WTC11 (cell line): Measurements from ENCODE around the gene PRR15L. TPM values are rescaled to one million over a fixed set of nuclear protein-coding genes. Genes with fewer than 3 reads are reported as not detected.

ENCODE experiments used
- ATAC-seq: fragments of 200-7000 bp; cut with Tn5 transposase; 2 replicates; pipeline ENCODE4 v1.10.0; 2021; ENCODE audit warnings: mild to moderate bottlenecking, moderate library complexity
- CTCF ChIA-PET: fragments of 300-600 bp; sonication (Branson Sonifier 250); formaldehyde crosslinking; loops from one replicate; lab custom pipeline; 2021; ENCODE audit warnings: antibody characterized with exemption; lab: Charles Lee
- POLR2A ChIA-PET: fragments of 350-600 bp; sonication (Branson Sonifier 250); formaldehyde crosslinking; loops from one replicate; lab custom pipeline; 2021; ENCODE audit warnings: antibody characterized with exemption; lab: Charles Lee
- DNase-seq: peaks from one replicate; pipeline ENCODE4 v3.0.0; 2021; ENCODE audit warnings: low spot score
- H3K27ac Mint-ChIP-seq: 2 replicates; pipeline ENCODE4 v1.8.0; 2021; ENCODE audit warnings: mixed read lengths
- H3K27me3 Mint-ChIP-seq: 2 replicates; pipeline ENCODE4 v1.8.0; 2021; ENCODE audit warnings: low read depth, mild to moderate bottlenecking, moderate library complexity, mixed read lengths
- H3K36me3 Mint-ChIP-seq: 2 replicates; pipeline ENCODE4 v1.8.0; 2021; ENCODE audit warnings: mixed read lengths
- H3K4me1 Mint-ChIP-seq: 2 replicates; pipeline ENCODE4 v1.8.0; 2022; ENCODE audit warnings: mixed read lengths
- H3K4me3 Mint-ChIP-seq: 2 replicates; pipeline ENCODE4 v1.8.0; 2021; ENCODE audit warnings: mild to moderate bottlenecking, moderate library complexity, mixed read lengths
- H3K9me3 Mint-ChIP-seq: 2 replicates; pipeline ENCODE4 v1.8.0; 2021; ENCODE audit warnings: mixed read lengths
- ATF6 ChIP-seq: sonication (generic); formaldehyde crosslinking; IDR thresholded peaks from 2 replicates; pipeline ENCODE4 v1.8.1; 2023; ENCODE audit warnings: mild to moderate bottlenecking, missing genetic modification reagents
- CDX4 ChIP-seq: fragments of 250-450 bp; sonication (Bioruptor Pico); IDR thresholded peaks from 2 replicates; pipeline ENCODE4 v1.9.0; 2021; ENCODE audit warnings: moderate library complexity, mild to moderate bottlenecking, inconsistent platforms, borderline replicate concordance
- E2F4 ChIP-seq: sonication (generic); formaldehyde crosslinking; IDR thresholded peaks from 2 replicates; pipeline ENCODE4 v1.8.1; 2022; ENCODE audit warnings: low read depth, mild to moderate bottlenecking, moderate library complexity, missing genetic modification reagents, borderline replicate concordance
- ESRRA ChIP-seq: sonication (generic); formaldehyde crosslinking; IDR thresholded peaks from 2 replicates; pipeline ENCODE4 v1.8.1; 2022; ENCODE audit warnings: mild to moderate bottlenecking, missing genetic modification reagents, borderline replicate concordance
- ETV6 ChIP-seq: sonication (generic); formaldehyde crosslinking; IDR thresholded peaks from 2 replicates; pipeline ENCODE4 v1.8.1; 2022; ENCODE audit warnings: mild to moderate bottlenecking, missing genetic modification reagents
- FOXJ3 ChIP-seq: sonication (generic); formaldehyde crosslinking; IDR thresholded peaks from 2 replicates; pipeline ENCODE4 v1.9.0; 2021; ENCODE audit warnings: missing genetic modification reagents, mild to moderate bottlenecking, borderline replicate concordance
- HMGA2 ChIP-seq: fragments of 250-450 bp; sonication (Bioruptor Pico); IDR thresholded peaks from 2 replicates; pipeline ENCODE4 v1.4.0; 2021; ENCODE audit warnings: mild to moderate bottlenecking, moderate library complexity
- IRF1 ChIP-seq: sonication (generic); formaldehyde crosslinking; IDR thresholded peaks from 2 replicates; pipeline ENCODE4 v1.8.0; 2023; ENCODE audit warnings: missing genetic modification reagents
- MYBL2 ChIP-seq: sonication (generic); formaldehyde crosslinking; IDR thresholded peaks from 2 replicates; pipeline ENCODE4 v1.8.1; 2023; ENCODE audit warnings: mild to moderate bottlenecking, moderate library complexity, missing genetic modification reagents
- NFE2L1 ChIP-seq: sonication (generic); formaldehyde crosslinking; IDR thresholded peaks from 2 replicates; pipeline ENCODE4 v1.8.1; 2023; ENCODE audit warnings: missing genetic modification reagents
- SOX15 ChIP-seq: fragments of 250-450 bp; sonication (Bioruptor Pico); IDR thresholded peaks from 2 replicates; pipeline ENCODE4 v1.9.0; 2021; ENCODE audit warnings: mild to moderate bottlenecking
- TEAD1 ChIP-seq: sonication (generic); formaldehyde crosslinking; IDR thresholded peaks from 2 replicates; pipeline ENCODE4 v1.8.0; 2022; ENCODE audit warnings: mild to moderate bottlenecking, missing genetic modification reagents
- USF1 ChIP-seq: sonication (generic); formaldehyde crosslinking; IDR thresholded peaks from 2 replicates; pipeline ENCODE4 v1.8.0; 2022; ENCODE audit warnings: mild to moderate bottlenecking, missing genetic modification reagents
- ZNF121 ChIP-seq: sonication (generic); formaldehyde crosslinking; IDR thresholded peaks from 2 replicates; pipeline ENCODE4 v1.8.0; 2023; ENCODE audit warnings: missing genetic modification reagents
- ZNF138 ChIP-seq: sonication (generic); formaldehyde crosslinking; conservative IDR thresholded peaks from 2 replicates; pipeline ENCODE4 v1.8.1; 2022; ENCODE audit warnings: mild to moderate bottlenecking, moderate library complexity, missing genetic modification reagents
- ZNF263 ChIP-seq: sonication (generic); formaldehyde crosslinking; IDR thresholded peaks from 2 replicates; pipeline ENCODE4 v1.8.1; 2022; ENCODE audit warnings: low read depth, mild to moderate bottlenecking, moderate library complexity, missing genetic modification reagents
- ZNF281 ChIP-seq: sonication (generic); formaldehyde crosslinking; IDR thresholded peaks from 2 replicates; pipeline ENCODE4 v1.8.0; 2023; ENCODE audit warnings: mild to moderate bottlenecking, missing genetic modification reagents
- ZNF512 ChIP-seq: sonication (generic); formaldehyde crosslinking; IDR thresholded peaks from 2 replicates; pipeline ENCODE4 v1.8.1; 2022; ENCODE audit warnings: missing genetic modification reagents, borderline replicate concordance
- ZNF532 ChIP-seq: fragments of 250-450 bp; sonication (Bioruptor Pico); IDR thresholded peaks from 2 replicates; pipeline ENCODE4 v1.9.0; 2021; ENCODE audit warnings: mild to moderate bottlenecking, borderline replicate concordance
- total RNA-seq: library from RNA; stranded (reverse); gene quantifications from 3 replicates; pipeline ENCODE4 v1.2.3, GENCODE V29; 2021

The PRR15L gene
- total RNA-seq, 1 experiment from 2014 or later: 0.59 TPM

- no peaks in the 10 kb centered on the region for H3K4me1 Mint-ChIP-seq
- H3K27ac Mint-ChIP-seq: no peak overlapping the region
- peaks cover 5% of the 10 kb centered on the region; the same call in 1 of the 2 replicates for H3K36me3 Mint-ChIP-seq
- no peak for TF ChIP-seq ZNF281 (CRISPR knock-in tag)
- no peak for ATAC-seq
- no peaks in the 10 kb centered on the region for H3K27me3 Mint-ChIP-seq
- no peak for DNase-seq
- CTCF ChIA-PET: no interaction called here
- no peaks in the 10 kb centered on the region for H3K9me3 Mint-ChIP-seq
- no peak overlapping the region for H3K4me3 Mint-ChIP-seq
- POLR2A ChIA-PET: no interaction called here
These were observed 44.6 kb downstream of the PRR15L start for GRCh38 chr17:47913050-47913449.

GRCh38 chr17:47907932-47908562, 49.6 kb downstream of the PRR15L start:
- no peak for TF ChIP-seq HMGA2 (CRISPR knock-in tag)
- no peak for TF ChIP-seq IRF1 (CRISPR knock-in tag)
- TF ChIP-seq ESRRA: no peak
- no peak for TF ChIP-seq ZNF512 (CRISPR knock-in tag)
- TF ChIP-seq USF1: no peak
- no peak for TF ChIP-seq MYBL2 (CRISPR knock-in tag)
- TF ChIP-seq ZNF121 (CRISPR knock-in tag): no peak
- no peak for TF ChIP-seq TEAD1 (CRISPR knock-in tag)
- TF ChIP-seq SOX15 (CRISPR knock-in tag): no peak
- TF ChIP-seq NFE2L1 (CRISPR knock-in tag): no peak
- TF ChIP-seq ZNF263 (CRISPR knock-in tag): no peak
- no peak for TF ChIP-seq E2F4 (CRISPR knock-in tag)
- no peak for TF ChIP-seq ZNF138 (CRISPR knock-in tag)
- no peak for TF ChIP-seq ZNF532 (CRISPR knock-in tag)
- no peak for TF ChIP-seq ETV6 (CRISPR knock-in tag)
- TF ChIP-seq CDX4: no peak
- no peak for TF ChIP-seq FOXJ3 (CRISPR knock-in tag)
- TF ChIP-seq ATF6 (CRISPR knock-in tag): no peak
- DNase-seq: no peak
- POLR2A ChIA-PET: no interaction called here
- peaks cover 16% of the 10 kb centered on the region for H3K4me1 Mint-ChIP-seq
- no peaks in the 10 kb centered on the region for H3K27me3 Mint-ChIP-seq
- H3K9me3 Mint-ChIP-seq: no peaks in the 10 kb centered on the region
- no peak overlapping the region for H3K27ac Mint-ChIP-seq
- peaks cover 3% of the 10 kb centered on the region; the same call in 1 of the 2 replicates for H3K36me3 Mint-ChIP-seq
- CTCF ChIA-PET: interaction anchor here (0.7 kb wide), 1 partner anchor 67 kb away, joined by 3 read pairs; the partner anchor contains the start of gene SCRN2
- no peak for ATAC-seq
- H3K4me3 Mint-ChIP-seq: no peak overlapping the region
